Measurements from ENCODE around the gene RNF31.

The RNF31 gene

GRCh38 chr14:24204163-24205146, 57.2 kb downstream of the RNF31 start:
- DNase-seq: no peak

GRCh38 chr14:24206260-24207103, 59.2 kb downstream of the RNF31 start:
- DNase-seq: no peak

- no peak for DNase-seq
These were observed 59.8 kb downstream of the RNF31 start for GRCh38 chr14:24207104-24207551.

- DNase-seq: no peak
These were observed 60.3 kb downstream of the RNF31 start for GRCh38 chr14:24207625-24208024.

Data from NCI-H345 (cell line).